Neuronal stem cell (in vitro differentiated cells): ENCODE measurements around the gene C16orf89.

Experiments
- DNase-seq: peaks from one replicate; pipeline ENCODE4 v3.0.0-alpha.2; 2013; ENCODE audit warnings: low spot score
- H2AFZ ChIP-seq: one replicate; pipeline ENCODE4 v1.6.1; 2013; ENCODE audit warnings: mild to moderate bottlenecking, low read length, inconsistent platforms
- H2AK5ac ChIP-seq: 2 replicates; pipeline ENCODE4 v1.6.1; 2013; ENCODE audit warnings: low read depth, mild to moderate bottlenecking, inconsistent platforms, low read length, moderate library complexity, mixed read lengths
- H2BK120ac ChIP-seq: 2 replicates; pipeline ENCODE4 v1.6.1; 2013; ENCODE audit warnings: low read depth, mild to moderate bottlenecking, inconsistent platforms, low read length, moderate library complexity, mixed read lengths
- H2BK12ac ChIP-seq: one replicate; pipeline ENCODE4 v1.6.1; 2013; ENCODE audit warnings: low read length, inconsistent platforms
- H2BK15ac ChIP-seq: 2 replicates; pipeline ENCODE4 v1.6.1; 2013; ENCODE audit warnings: mild to moderate bottlenecking, low read length, inconsistent platforms, mixed read lengths
- H2BK5ac ChIP-seq: one replicate; pipeline ENCODE4 v1.6.1; 2013; ENCODE audit warnings: inconsistent platforms, mild to moderate bottlenecking, low read length, moderate library complexity
- H3K14ac ChIP-seq: one replicate; pipeline ENCODE4 v1.6.1; 2013; ENCODE audit warnings: low read length, inconsistent platforms
- H3K18ac ChIP-seq: 2 replicates; pipeline ENCODE4 v1.6.1; 2013; ENCODE audit warnings: low read length, inconsistent platforms
- H3K23ac ChIP-seq: 2 replicates; pipeline ENCODE4 v1.6.1; 2013; ENCODE audit warnings: low read depth, mild to moderate bottlenecking, mixed read lengths, low read length, inconsistent platforms; ENCODE audit not compliant: poor library complexity
- H3K27ac ChIP-seq: replicated peaks from 3 replicates; pipeline ENCODE4 v1.5.1; 2013; ENCODE audit warnings: low read length, inconsistent platforms
- H3K27me3 ChIP-seq, 3 experiments: 2 replicates each; pipeline ENCODE4 v1.6.1; 2013; ENCODE audit warnings: low read length in 3 of 3, mild to moderate bottlenecking in 2 of 3, inconsistent platforms in 1 of 3, low read depth in 1 of 3, mixed read lengths in 1 of 3, moderate library complexity in 1 of 3; ENCODE audit not compliant: control insufficient read depth in 3 of 3, insufficient read depth in 3 of 3
- H3K36me3 ChIP-seq, 2 donors: replicated peaks in 1 of 2; 2 replicates each; pipeline ENCODE4 v1.6.1; 2013; ENCODE audit warnings: low read length in 2 of 2; ENCODE audit not compliant: control insufficient read depth in 2 of 2, insufficient read depth in 2 of 2
- H3K4ac ChIP-seq: 2 replicates; pipeline ENCODE4 v1.6.1; 2013; ENCODE audit warnings: inconsistent platforms, mild to moderate bottlenecking, low read length, moderate library complexity
- H3K4me1 ChIP-seq, 2 donors: 1 replicate in 1 of 2; 2 replicates in 1 of 2; pipeline ENCODE4 v1.6.1; 2013; ENCODE audit warnings: low read length in 2 of 2, low read depth in 1 of 2; ENCODE audit not compliant: control insufficient read depth in 2 of 2, insufficient read depth in 1 of 2
- H3K4me2 ChIP-seq: one replicate; pipeline ENCODE4 v1.6.1; 2013; ENCODE audit warnings: mild to moderate bottlenecking, low read length, inconsistent platforms; ENCODE audit not compliant: insufficient read depth, poor library complexity, severe bottlenecking
- H3K4me3 ChIP-seq, 2 donors: 2 replicates each; pipeline ENCODE4 v1.5.1; 2013; ENCODE audit warnings: low read length in 2 of 2, mild to moderate bottlenecking in 2 of 2, inconsistent platforms in 1 of 2, moderate library complexity in 1 of 2
- H3K79me1 ChIP-seq: one replicate; pipeline ENCODE4 v1.6.1; 2013; ENCODE audit warnings: low read depth, mild to moderate bottlenecking, inconsistent platforms, low read length, moderate library complexity
- H3K9ac ChIP-seq: one replicate; pipeline ENCODE4 v1.6.1; 2013; ENCODE audit warnings: mild to moderate bottlenecking, low read depth, low read length, inconsistent platforms; ENCODE audit not compliant: poor library complexity
- H3K9me3 ChIP-seq, 2 donors: replicated peaks in 1 of 2; 2 replicates each; pipeline versions ENCODE3 to v1.6.1; 2013; ENCODE audit warnings: low read length in 2 of 2, mild to moderate bottlenecking in 2 of 2, inconsistent platforms in 1 of 2, low read depth in 1 of 2, mixed read lengths in 1 of 2, moderate library complexity in 1 of 2; ENCODE audit not compliant: control insufficient read depth in 2 of 2, insufficient read depth in 1 of 2
- H4K8ac ChIP-seq: one replicate; pipeline ENCODE4 v1.6.1; 2013; ENCODE audit warnings: low read depth, mild to moderate bottlenecking, inconsistent platforms, low read length, moderate library complexity
- H4K91ac ChIP-seq: one replicate; pipeline ENCODE4 v1.6.1; 2013; ENCODE audit warnings: low read length, low read depth, mild to moderate bottlenecking, inconsistent platforms; ENCODE audit not compliant: poor library complexity
- WGBS, 2 donors: extraction: QIAGEN DNeasy Blood & Tissue Kit; methylation state at CpG; one replicate each; pipeline ENCODE4 v1.1.7; 2013; ENCODE audit warnings: missing lambda C conversion rate in 2 of 2, mixed read lengths in 1 of 2; ENCODE audit not compliant: insufficient read length in 2 of 2, insufficient replicate concordance in 1 of 2; ENCODE audit errors: extremely low coverage in 2 of 2; 5-methylcytosine and 5-hydroxymethylcytosine counted together

Gene C16orf89

DNA sequence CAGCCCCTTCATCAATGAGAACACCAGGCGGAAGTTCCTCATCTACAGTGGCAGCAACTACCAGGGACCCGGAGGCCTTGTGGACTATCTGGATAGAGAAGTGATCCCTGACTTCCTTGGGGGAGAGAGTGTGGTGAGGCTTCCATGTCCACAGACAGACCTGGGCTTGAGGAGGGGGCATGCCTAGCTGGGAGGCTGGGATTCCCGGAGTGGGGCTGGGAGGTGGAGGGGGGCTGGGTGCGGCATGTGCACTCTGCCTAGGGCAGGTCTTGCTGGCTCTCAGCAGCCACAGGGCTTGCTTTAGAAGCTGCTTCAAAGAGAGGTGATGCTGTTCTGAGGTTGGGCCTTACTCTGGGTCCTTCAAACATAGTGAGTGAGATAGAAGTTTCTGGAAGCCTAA lies 59.8 kb downstream of the C16orf89 start:
- no peak overlapping the region for H2AK5ac ChIP-seq
- H3K18ac ChIP-seq, result no peak overlapping the region
- no peak overlapping the region for H3K23ac ChIP-seq
- no peak overlapping the region for H4K91ac ChIP-seq
- H3K4ac ChIP-seq, result no peak overlapping the region
- H3K27me3 ChIP-seq, result peaks cover 0 to 21% (median 0%) of the 10 kb centered on the region in 3 experiments
- no peak overlapping the region for H3K9ac ChIP-seq
- H4K8ac ChIP-seq, result no peak overlapping the region
- H2BK120ac ChIP-seq, result no peak overlapping the region
- no peak overlapping the region for H2BK5ac ChIP-seq
- H2BK15ac ChIP-seq, result no peak overlapping the region
- no CpG with 5 or more reads among the region's 4 CpGs for WGBS, 2 donors
- H3K36me3 ChIP-seq, result no peaks in the 10 kb centered on the region
- H3K4me2 ChIP-seq, result no peak overlapping the region
- no peak overlapping the region for H2AFZ ChIP-seq
- H3K79me1 ChIP-seq, result no peaks in the 10 kb centered on the region
- no peaks in the 10 kb centered on the region for H3K9me3 ChIP-seq
- DNase-seq, result no peak
- H3K4me3 ChIP-seq, result no peak overlapping the region
- H3K27ac ChIP-seq, result no peak overlapping the region
- H3K4me1 ChIP-seq, result no peaks in the 10 kb centered on the region
- no peak overlapping the region for H3K14ac ChIP-seq
- H2BK12ac ChIP-seq, result no peak overlapping the region

GRCh38 chr16:5004311-5004710 lies 61.4 kb downstream of the C16orf89 start:
- no peaks in the 10 kb centered on the region for H3K36me3 ChIP-seq
- H2AFZ ChIP-seq, result no peak overlapping the region
- H3K23ac ChIP-seq, result no peak overlapping the region
- no peak overlapping the region for H4K91ac ChIP-seq
- no peak overlapping the region for H3K4ac ChIP-seq
- no peak overlapping the region for H4K8ac ChIP-seq
- H3K18ac ChIP-seq, result no peak overlapping the region
- no peak overlapping the region for H3K4me3 ChIP-seq
- no peak overlapping the region for H2BK120ac ChIP-seq
- no peak overlapping the region for H2AK5ac ChIP-seq
- no peak overlapping the region for H2BK5ac ChIP-seq
- H3K4me1 ChIP-seq, result no peaks in the 10 kb centered on the region
- no peaks in the 10 kb centered on the region for H3K9me3 ChIP-seq
- H2BK15ac ChIP-seq, result peak overlapping the region; percentile 15
- H3K79me1 ChIP-seq, result no peaks in the 10 kb centered on the region
- H3K27ac ChIP-seq, result no peak overlapping the region
- H3K9ac ChIP-seq, result no peak overlapping the region
- no CpG with 5 or more reads among the region's 5 CpGs for WGBS, 2 donors
- no peak overlapping the region for H3K4me2 ChIP-seq
- no peak overlapping the region for H2BK12ac ChIP-seq
- H3K27me3 ChIP-seq, result peaks cover 0 to 9% (median 0%) of the 10 kb centered on the region in 3 experiments
- no peak for DNase-seq
- H3K14ac ChIP-seq, result no peak overlapping the region

GRCh38 chr16:5003828-5004227 lies 61.9 kb downstream of the C16orf89 start:
- H3K79me1 ChIP-seq, result no peaks in the 10 kb centered on the region
- H3K4me2 ChIP-seq, result no peak overlapping the region
- no peaks in the 10 kb centered on the region for H3K4me1 ChIP-seq
- no peak overlapping the region for H3K27ac ChIP-seq
- no peak overlapping the region for H3K23ac ChIP-seq
- H3K18ac ChIP-seq, result no peak overlapping the region
- H3K9me3 ChIP-seq, result no peaks in the 10 kb centered on the region
- no peak overlapping the region for H2BK120ac ChIP-seq
- H4K91ac ChIP-seq, result no peak overlapping the region
- no peak overlapping the region for H2AK5ac ChIP-seq
- no CpG with 5 or more reads among the region's 10 CpGs for WGBS, 2 donors
- no peak overlapping the region for H3K9ac ChIP-seq
- H3K36me3 ChIP-seq, result no peaks in the 10 kb centered on the region
- no peak for DNase-seq
- no peak overlapping the region for H4K8ac ChIP-seq
- H2BK5ac ChIP-seq, result no peak overlapping the region
- no peak overlapping the region for H3K4me3 ChIP-seq
- H2AFZ ChIP-seq, result no peak overlapping the region
- H3K27me3 ChIP-seq, result peaks cover 0 to 4% (median 0%) of the 10 kb centered on the region in 3 experiments
- H2BK12ac ChIP-seq, result no peak overlapping the region
- peak overlapping the region; percentile 71 for H3K14ac ChIP-seq
- H3K4ac ChIP-seq, result peak overlapping the region; percentile 37
- H2BK15ac ChIP-seq, result no peak overlapping the region

- Histone ChIP-seq H2BK5ac (no peak overlapping the region), H3K27ac (no peak overlapping the region), H3K18ac (no peak overlapping the region), H3K14ac (no peak overlapping the region), H3K36me3 (no peaks in the 10 kb centered on the region), H2BK15ac (no peak overlapping the region), H3K4ac (no peak overlapping the region), H4K91ac (no peak overlapping the region), H2BK120ac (no peak overlapping the region), H3K4me1 (no peaks in the 10 kb centered on the region), H3K79me1 (no peaks in the 10 kb centered on the region), H2AK5ac (peak overlapping the region; percentile 31), H4K8ac (no peak overlapping the region), H3K4me3 (no peak overlapping the region), H3K9ac (no peak overlapping the region), H3K23ac (no peak overlapping the region), H2AFZ (no peak overlapping the region), H2BK12ac (no peak overlapping the region), H3K27me3 (peaks cover 0 to 4% (median 0%) of the 10 kb centered on the region in 3 experiments), H3K9me3 (no peaks in the 10 kb centered on the region), H3K4me2 (no peak overlapping the region)
- WGBS, 2 donors, result no CpG with 5 or more reads among the region's 12 CpGs
- no peak for DNase-seq
Observed at GRCh38 chr16:5003211-5003610, 62.5 kb downstream of the C16orf89 start.
